Inflammatory macrophage treated with lipopolysaccharide for 4 hours (primary cell): ENCODE data around the gene BLVRB.
"Not testable (repeated sequence)": the region's sequence is repeated elsewhere in the genome, so short reads cannot be mapped to it uniquely, and the experiment has no call there.

Experiments
- DNase-seq: peaks from one replicate; pipeline ENCODE4 v3.0.0-alpha.2; 2020

Gene BLVRB

DNA sequence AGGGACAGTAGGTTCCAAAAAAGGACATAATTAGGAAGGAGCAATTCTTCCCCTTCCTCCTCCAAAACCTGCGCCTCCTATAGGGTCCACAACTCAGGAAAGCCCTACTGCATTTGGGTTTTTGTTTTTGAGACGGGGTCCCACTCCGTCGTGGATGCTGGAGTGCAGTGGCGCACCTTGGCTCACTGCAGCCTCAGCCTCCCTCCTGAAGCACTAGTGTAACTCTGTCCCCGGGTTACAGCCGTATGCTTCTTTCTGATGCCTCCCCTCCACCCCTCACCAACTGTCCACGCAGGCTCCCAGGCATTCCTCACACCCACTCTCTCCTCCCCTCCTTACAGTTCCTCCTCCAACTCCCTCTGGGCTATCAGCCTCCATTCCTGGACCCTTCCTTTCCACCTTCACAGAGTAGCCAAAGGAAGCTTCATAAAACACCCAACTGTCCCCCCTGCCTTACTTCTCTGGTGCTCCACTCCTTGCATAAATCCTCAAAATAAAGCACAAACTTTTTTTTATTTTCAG is 19.2 kb downstream of the BLVRB start:
- no peak for DNase-seq

DNA sequence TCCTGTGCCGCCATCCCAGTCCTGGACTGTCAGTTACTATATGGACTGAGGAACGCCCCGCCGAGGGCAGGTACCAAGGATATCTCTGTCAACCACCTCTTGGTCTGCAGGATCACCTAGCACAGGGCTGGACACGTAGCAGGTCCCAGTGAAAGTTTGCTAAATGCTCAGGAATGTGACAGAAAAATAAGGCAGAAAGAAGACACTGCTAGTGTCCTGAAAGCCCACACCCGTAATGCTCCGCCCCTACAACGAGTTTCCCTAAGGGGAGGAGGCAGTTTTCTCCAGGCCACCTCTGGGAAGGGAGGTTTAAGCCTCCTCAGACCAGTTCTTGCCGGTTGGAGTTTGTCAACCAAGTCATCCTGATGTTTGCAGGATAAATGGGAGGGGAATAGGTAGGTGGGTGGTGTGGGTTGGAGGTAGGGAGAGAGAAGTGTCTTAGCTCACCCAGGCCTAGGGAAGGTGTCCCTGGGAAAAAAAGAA is 19.7 kb downstream of the BLVRB start:
- no peak for DNase-seq

DNA sequence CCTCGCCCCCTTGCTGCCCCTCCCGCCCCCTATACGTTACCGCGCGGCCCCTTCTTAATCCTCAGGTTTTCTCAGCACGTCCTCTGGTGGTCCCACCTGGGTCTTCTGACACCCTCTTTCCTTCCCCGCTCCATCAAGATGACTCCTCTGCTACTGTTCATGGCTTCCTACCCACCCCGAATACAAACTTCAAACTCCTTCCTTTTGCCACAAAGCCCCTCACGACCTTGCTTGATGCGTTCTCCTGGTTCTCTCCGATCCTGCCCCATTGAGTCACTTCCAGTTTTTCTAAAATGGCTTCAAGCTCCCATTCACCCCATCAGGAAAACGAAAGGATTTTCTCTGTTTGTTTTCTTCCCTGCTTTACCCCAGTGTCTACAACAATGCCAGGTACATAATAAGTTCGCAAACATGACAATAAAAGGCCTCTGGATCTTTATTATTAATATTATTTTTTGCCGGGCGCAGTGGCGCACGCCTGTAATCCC is 20.7 kb downstream of the BLVRB start:
- DNase-seq, result no peak

DNA sequence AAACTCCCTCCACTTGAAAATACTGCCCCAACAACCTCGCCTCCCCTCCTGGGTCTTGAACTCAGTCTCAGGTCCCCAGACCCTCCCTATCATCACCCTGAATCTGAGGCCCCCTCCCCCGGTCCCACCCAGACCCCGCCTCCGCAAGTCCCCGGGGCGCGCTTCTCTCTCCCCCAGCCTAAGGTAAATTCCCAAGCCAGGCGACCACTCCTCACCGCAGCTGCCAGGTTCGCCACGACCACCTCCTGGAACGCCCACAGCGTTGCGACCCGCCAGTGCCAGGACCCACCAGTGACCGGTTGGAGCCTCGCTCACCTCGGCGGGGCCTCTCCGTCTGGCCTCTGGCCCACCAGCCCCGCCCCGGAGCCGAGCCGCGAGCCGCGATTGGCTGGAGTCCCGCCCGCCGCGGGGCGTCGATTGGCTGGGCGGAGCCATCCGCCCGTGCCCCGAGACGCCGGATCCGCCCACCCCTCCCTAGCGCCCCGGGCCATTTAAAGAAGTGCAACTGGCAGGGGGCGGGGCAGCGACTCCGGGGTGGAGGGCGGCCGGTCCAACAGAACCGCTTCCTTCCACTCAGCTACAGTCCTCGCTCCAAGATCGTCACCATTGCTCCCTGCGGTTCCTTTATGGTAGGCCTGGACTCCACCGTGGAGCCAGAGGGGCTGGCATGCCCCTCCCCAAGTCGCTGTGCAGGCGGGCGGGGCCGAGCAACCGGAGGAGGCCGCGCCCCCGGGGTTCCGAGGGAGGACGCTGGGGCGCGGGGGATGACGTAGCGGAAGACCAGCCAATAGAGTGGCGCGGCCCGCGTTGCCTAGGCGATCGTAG is 21.3 kb downstream of the BLVRB start, which contains the start of gene SERTAD3:
Gene SERTAD3 (minus strand): TSS at position 336 of the 825 bp plus-strand sequence. CDS start 2,255 bp downstream, outside the sequence.
- peak; percentile 97 for DNase-seq

DNA sequence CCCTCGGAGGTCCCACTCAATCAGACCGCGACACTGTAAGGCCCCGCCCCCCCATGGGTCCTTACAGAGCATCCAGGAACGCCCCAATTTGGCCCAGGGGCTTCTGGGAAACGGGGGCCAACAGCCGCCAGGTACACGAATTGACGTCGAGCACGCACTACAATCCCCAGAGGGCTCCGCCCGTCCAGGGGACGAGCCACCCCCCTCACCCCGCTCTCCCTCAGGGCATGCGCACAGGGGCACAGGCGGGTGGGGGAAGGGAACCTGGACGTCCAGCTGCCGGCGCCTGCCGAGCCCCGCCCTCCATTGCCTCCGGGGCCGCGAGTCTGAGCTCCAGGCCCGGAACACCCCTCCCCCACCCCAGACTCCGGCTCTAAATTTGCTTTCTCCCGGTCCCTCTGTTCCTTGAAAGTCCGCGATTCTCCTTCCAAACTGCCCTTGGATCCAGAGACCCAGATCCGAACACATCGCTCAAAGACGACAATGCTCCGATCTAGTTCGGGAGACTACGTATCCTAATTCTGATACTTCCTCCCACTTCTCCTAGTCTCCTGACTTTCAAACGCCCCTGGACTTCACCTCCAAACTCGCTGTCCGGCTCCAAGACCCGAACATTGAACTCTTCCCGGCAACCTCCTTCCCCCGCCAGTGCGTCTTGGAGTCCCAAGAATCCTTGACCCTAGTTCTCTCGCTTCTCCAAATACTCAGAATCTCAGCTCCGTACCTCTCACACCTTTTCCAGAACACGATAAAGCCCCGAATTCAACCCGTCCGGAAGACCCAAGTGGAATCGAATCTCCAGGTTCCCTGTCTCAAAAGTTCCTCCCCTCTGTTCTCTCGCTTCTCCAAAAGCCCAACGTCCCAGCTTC is 22.2 kb downstream of the BLVRB start:
- peak; percentile 100 for DNase-seq

DNA sequence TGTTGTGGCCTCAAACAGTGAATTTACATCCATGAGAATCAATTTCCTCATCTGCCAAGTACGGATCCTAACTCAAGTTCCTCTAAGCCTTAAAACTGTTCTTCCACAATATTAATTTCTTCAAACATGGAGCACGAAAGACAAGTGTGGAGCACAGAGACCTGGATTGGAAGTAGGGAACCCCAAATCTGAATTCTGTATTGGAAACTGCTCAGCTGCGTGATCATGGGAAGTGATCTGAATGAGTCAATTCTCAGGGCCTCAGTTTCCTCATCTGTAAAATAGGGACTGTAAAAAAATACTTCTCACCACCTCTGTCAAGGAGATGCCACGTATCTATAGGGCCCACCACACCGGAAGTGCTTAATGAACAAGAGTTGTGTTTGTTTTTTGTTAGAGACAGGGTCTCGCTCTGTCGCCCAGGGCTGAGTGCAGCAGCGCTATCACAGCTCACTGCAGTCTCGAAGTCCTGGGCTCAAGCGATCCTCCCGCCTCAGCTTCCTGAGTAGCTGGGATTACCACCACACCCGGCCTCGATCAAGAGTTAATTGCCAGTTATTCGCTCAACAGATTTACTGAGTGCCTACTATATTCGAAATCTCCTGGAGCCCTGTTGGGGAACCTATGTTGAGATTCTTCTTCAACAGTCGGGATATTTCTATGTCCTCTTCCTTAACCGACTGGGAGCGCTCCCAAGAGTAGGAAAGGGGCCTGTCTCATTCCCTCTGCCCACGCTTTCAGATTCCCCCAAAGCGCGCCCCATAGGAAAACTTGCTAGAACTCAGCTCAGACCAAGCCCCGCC is 23.0 kb downstream of the BLVRB start:
- no peak for DNase-seq

DNA sequence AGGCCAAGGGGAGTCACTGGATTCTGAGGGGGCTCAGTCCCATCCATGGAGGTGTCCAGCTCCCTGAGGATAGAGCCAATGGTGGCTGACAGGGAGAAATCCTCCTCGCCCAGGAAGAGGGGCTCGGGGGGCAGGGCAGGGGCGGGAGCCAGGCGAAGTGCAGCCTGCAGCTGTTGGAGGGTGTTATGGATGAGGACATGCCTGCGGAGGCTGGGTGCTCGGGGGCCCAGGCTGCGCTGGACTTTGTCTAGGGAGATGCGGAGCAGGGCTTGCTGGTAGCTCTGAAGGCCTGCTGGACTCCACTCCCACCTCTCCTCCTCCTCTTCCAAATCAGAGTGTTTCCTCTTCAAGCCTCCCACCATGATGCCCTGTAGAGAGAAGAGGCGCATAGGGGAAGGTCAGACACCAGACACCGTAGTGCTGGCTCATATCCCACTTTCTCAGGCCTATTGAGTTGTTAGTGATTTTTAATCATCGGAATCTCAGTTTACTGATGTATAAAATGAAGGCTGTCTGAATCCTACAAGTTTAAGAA is 23.8 kb downstream of the BLVRB start:
- DNase-seq, result no peak

DNA sequence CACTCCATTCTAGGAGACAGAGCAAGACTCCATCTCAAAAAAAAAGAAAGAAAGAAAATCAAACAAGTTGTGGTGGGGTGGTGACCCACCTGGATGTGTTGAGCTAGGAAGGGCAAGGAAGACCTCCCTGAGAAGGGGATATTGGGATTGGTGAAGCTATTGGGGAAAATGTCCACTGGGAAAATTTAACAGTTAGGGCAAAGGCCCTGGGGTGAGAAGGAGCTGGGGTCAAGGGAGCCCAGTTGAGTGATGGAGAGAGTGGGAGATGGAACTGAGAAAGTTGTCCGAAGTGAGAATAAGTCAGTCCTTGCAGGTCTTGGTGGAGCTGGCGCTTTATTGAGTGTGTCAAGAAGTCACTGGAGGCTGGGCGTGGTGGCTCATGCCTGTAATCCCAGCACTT is 27.3 kb downstream of the BLVRB start:
- no peak for DNase-seq

DNA sequence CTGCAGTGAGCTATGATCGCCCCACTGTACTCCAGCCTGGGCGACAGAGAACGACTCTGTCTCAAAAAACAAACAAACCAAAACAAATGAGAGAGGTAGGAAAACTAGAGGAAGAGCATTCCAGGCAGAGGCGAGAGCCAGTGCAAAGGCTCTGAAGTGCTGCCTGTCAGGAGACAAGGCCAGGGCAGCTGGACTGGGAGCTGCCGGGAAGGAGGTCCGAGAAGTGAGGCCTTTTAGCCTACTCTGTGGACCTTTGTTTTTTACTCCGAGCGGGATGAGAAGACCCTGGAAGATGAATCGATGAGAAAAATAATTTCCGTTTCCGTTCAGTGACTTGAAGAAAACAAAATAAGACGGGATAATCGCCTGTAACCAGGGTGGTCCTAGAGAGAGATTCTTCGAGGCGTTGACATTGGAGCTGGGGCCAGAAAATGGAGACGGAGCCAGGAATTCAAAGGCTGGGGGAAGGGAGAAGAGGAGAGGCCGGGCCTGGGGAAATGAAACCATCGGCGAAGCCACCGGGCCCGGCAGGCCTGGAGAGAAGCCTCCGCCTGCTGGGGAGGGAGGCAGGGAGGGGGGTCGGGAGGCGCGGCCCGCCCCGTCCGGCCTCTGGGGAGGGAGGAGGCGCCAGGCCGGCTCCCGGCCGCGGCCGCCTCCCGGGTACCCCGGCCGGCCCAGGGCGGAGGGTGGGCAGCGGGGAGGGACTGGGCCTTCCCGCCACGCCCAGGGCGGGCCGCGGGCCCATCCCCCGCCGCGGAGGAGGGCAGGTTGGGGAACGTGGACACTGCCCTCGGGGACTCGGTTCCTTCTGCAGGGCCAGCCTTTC is 31.9 kb downstream of the BLVRB start:
- peak; percentile 93 for DNase-seq

DNA sequence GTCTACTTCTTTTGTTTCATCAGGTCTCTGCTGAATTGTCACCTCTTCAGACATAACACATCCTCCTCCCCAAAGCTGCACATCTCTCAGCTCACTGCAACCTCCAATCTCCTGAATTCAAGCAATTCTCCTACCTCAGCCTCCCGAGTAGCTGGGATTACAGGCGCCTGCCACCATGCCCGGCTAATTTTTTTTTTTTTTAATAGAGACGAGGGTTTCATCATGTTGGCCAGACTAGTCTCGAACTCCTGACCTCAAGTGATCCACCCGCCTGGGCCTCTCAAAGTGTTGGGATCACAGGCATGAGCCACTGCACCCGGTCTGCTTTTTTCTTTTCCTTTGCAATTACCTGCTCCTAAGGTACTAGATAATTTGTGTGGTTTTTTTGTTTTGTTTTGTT is 32.8 kb downstream of the BLVRB start:
- DNase-seq, result not testable (repeated sequence)

DNA sequence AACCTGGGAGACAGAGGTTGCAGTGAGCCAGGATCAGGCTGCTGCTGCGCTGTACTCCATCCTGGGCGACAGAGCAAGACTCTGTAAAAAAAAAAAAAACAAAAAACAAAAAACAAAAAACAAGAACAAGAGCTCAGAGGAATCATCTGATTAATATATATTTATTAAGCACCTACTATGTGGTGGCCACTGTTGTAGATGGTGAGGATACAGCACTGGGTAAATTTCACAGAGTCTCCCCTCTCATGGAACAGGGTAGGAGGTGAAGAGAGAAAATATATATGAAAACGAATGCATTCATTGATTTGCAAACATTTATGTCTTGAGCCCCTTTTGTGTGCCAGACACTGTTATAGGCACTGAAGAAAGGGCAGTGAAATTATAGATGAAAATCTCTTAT is 33.8 kb downstream of the BLVRB start:
- DNase-seq, result no peak

DNA sequence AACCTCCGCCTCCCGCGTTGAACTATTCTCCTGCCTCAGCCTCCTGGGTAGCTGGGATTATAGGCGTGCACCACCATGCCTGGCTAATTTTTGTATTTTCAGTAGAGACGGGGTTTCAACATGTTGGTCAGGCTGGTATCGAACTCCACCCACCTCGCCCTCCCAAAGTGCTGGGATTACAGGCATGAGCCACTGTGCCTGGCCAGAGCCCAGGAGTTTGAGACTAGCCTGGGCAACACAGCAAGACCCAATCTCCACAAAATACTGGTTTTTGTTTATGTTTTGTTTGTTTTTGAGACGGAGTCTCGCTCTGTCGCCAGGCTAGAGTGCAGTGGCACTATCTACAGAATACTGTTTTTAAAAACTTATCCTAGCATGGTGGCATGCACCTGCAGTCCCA is 35.3 kb downstream of the BLVRB start:
- DNase-seq, result not testable (repeated sequence)

DNA sequence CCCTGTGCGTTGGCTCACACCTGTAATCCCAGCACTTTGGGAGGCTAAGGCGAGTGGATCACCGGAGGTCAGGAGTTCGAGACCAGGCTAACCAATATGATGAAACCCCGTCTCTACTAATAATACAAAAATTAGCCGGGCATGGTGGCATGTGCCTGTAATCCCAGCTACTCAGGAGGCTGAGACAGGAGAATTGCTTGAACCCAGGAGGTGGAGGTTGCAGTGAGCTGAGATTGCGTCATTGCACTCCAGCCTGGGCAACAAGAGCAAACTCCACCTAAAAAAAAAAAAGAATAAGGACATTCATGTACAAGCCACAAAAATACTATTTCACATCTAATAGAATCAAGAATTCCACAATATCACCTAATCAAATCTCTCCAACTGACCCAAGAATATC is 37.3 kb downstream of the BLVRB start:
- DNase-seq, result not testable (repeated sequence)

DNA sequence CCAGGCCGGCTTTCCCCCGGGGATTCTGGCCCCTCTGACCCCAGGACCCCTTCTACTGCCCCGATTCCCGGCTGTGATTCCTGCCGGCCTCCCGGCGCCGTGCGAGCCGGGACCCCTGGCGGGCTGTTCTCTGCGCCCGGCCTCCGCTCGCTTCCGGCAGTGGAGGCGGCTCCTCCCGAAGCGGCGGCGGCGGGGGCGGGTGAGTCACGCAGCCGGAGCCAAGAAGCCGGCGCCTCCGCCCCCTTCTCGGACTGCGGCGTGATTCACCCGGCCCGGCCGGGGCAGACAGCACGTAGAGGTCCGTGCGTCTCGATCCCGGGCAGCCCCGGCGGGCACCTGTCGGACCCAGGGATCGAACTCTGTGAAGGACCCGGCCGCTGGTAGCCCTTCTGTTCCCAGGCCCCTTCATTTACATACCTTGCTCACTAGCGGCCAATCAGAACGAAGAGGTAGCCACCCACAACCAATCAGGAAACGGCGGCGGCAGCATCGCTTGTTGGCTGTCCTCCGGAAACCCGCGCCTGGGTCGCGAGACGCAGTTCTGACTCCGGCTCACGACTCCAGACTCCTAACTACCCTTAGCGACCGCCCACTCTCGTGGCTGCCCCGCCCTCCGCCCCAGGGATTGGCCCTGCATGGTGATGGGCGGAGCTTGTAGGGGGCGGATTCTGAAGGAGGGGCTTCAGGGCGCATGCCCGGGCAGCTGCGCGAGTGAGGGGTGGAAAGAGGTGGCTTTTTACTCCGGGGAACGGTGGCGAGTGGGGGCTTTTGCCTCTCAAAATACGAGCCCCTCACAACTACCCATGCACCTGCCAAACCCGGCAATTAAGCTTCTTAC is 39.9 kb downstream of the BLVRB start, which contains the start of gene SERTAD1:
Gene SERTAD1 (minus strand): TSS at position 543 of the 838 bp plus-strand sequence. CDS start 2,446 bp downstream, outside the sequence.
- DNase-seq, result peak; percentile 100

DNA sequence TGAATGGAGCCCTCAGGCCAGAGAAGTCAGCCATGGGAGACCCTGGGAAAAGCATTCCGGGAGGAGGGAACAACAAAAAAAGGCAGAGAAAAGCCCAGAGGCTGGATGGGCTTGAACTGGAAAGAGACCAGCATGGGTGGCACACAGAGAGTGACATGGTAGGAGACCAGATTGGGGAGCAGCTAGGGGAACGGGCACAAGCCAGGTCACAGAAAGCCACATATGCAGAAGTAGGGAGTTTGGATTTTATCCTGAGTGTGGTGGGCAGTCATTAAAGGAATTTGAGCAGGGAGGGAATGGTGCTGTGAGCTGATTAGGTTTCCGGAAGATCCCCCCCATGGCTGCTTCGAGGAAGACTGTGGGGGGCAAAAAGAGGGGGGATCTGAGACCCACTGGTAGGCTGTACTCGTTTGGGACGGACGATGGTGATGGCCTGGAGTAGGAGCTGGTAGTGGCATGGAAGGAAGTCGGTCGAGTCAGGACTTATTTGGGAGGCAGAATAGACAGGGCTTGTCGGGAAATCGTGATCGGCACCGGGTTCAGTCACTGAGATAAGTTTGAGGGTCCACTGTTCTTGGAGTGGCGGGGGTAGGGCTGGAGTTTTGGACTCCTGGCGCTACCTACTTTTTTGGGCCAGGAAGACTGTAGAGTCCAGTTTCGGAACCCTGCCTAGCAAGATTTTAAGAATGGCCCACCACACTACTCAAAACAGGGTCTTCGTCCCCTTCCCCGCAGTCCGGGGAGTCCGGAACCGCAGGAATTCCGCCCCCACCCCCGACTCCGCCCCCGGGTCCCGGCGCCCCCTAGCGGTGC is 40.7 kb downstream of the BLVRB start:
- no peak for DNase-seq

DNA sequence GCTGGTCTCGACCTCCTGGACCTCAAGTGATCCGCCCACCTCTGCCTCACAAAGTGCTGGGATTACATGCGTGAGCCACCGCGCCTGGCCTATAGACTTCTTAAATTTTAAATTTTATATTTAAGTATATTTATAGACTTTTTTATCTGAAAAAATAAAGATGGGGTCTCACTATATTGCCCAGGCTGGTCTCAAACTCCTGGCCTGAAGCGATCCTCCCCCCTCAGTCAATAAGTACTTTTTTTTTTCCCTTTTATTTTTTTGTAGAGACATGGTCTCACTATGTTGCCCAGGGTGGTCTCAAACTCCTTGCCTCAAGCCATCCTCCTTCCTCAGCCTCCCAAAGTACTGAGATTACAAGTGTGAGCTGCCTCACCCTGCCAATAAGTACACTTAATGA is 41.6 kb downstream of the BLVRB start:
- no peak for DNase-seq

DNA sequence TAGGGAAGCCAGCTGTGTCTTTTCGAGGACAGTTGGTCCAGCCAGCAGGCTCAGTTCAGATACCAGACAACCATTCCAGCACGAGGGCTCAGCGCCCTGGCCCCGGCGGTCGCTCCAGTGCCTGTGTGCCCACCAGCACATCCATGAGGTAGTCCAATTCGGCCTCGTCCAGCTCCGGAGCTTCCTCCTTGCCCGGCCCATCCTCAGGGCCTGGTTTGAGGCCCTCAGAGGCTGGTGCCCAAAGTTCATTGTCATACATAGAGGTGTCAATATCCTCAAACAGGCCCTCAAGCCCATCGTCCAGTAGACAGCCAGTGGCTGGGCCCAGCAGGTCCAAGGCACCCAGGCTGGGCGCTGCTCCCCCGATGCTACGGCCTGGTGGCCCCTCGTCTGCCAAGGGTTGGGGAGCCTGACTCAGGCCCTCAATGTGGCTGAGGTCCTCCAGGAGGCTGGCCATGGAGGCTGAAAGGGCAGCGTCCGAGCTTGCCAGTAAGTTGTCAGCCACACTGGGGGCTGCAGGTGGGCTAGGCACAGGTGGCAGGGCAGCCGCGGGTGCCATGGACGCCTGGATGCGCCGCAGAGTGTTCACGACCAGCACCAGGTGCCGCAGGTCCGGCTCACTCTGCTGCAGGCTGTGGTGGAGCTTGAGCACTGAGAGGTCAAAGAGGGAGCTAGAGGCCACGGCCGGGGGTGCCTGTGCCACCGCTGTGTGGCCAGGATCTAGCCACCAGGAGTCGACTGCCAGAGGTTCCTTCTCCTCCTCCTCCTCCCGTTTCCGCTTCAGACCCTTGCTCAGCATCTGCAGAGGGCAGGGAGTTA is 42.6 kb downstream of the BLVRB start:
- DNase-seq, result no peak
